Stimulated activated CD4-positive, alpha-beta T cell treated with anti-CD3 and anti-CD28 coated beads, TNF-alpha, amount 100 ng/mL, for 4 hours (primary cell): ENCODE measurements around the gene HLA-DQB2.
"Not testable (repeated sequence)": the region's sequence is repeated elsewhere in the genome, so short reads cannot be mapped to it uniquely, and the experiment has no call there.

ENCODE experiments used
- DNase-seq, 3 experiments: peaks; one replicate each; pipeline ENCODE4 v3.0.0-alpha.2; 2020; ENCODE audit warnings: low read depth in 3 of 3

HLA-DQB2 gene

DNA sequence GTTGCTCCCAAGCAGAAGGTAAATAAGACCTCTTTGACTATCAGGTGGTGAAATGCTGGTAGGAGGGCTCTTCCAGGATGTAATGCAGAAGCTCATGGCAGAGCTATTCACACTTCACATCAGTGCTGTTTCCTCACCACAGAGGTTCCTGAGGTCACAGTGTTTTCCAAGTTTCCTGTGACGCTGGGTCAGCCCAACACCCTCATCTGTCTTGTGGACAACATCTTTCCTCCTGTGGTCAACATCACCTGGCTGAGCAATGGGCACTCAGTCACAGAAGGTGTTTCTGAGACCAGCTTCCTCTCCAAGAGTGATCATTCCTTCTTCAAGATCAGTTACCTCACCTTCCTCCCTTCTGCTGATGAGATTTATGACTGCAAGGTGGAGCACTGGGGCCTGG lies 17.7 kb downstream of the HLA-DQB2 start:
- not testable (repeated sequence) for DNase-seq

DNA sequence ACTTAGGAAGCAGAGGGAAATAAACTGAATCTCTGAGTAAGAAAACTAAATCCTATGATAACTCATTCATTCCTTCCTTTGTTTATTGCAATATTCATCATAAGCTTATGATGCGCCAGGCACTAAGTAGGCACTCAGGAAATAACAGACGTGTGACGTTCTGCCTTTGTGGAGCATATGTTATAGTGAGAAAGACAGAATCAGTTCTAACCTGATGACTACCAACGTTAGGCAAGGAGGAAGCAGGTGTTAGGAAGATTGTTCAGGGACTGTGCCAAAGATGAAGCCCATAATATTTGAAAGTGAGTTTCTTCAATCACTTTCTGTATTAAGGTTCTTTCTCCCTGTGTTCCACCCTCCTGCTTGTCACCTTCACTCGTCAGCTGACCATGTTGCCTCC lies 18.6 kb downstream of the HLA-DQB2 start:
- DNase-seq: no peak

DNA sequence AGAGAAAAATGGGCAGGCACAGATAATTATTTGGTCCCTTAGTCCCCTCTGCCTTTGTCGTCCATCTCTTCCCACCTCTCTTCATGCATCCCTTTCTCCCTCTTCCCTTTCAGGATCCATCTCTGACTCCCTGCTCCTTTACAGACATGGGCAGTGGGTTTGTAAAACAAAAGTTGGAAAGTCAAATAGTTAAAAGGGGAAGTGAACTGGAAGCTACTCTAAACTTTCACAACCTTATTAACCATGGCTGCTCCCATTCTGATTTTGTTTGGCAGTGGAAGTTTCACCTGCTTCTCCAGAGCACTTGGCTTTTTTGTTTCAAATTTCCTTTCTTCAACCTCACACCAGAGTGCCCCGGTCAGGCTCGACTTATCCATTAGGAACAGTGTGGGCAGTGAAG lies 21.0 kb downstream of the HLA-DQB2 start:
- DNase-seq: no peak

DNA sequence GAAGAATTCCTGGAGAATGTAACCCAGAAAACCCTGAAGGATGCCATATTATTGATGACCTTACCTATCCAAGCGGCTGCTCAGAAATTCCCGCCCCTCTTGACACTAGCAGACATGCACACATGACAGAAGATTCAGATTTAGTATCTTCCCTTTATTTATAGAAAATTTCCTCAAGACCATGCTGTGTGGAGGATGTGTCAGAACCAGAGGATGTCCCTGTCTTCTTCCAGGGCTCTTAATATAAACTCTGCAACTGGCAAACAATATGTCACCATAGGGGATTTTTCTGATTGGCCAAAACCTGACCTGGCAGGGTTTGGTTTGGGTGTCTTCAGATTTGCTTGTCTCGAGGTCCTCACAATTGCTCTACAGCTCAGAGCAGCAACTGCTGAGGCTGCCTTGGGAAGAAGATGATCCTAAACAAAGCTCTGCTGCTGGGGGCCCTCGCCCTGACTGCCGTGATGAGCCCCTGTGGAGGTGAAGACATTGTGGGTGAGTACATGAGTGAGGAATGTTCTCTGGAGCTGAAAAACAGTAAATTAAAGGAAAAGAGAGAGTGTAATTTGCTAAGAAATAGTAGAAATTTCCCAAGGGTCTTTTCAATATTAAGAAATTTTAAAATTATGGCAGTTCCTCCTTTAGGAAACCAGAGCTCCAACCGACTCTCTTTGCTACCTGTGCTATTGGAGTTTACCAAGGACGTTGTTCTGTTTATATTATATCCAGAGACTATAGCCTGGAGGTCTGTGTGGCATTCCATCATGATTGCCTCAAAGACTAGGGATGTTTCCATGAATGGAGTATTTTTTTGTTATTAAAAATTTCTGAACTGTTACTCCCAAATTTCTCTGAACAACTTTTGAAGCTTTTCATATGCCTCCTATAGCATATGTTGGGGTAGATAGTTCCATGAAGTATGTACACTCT lies 22.0 kb downstream of the HLA-DQB2 start, which contains the start of gene HLA-DQA2:
Gene HLA-DQA2, plus strand, starts transcription at position 361 of the 930 bp plus-strand sequence. Its CDS starts 53 bp downstream, at position 414.
- no peak for DNase-seq

DNA sequence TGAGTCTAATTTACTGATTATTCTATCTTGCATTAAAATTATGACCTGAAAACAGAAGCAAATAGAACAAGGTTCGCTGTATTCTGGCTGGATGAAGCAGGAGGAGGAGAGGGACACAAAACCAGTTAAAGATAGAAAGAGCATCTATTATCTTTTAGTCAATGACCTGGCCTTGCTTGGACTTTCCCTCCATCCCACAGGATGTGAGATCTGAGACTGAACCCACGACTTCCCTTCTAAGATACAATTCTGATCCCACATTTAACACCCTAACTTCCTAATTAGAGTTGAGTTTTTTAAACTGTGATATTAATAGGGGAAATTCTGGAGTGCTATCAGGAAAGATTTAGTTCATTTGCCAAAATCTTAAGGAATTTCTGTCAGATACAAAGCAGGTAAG lies 25.2 kb downstream of the HLA-DQB2 start:
- no peak for DNase-seq

DNA sequence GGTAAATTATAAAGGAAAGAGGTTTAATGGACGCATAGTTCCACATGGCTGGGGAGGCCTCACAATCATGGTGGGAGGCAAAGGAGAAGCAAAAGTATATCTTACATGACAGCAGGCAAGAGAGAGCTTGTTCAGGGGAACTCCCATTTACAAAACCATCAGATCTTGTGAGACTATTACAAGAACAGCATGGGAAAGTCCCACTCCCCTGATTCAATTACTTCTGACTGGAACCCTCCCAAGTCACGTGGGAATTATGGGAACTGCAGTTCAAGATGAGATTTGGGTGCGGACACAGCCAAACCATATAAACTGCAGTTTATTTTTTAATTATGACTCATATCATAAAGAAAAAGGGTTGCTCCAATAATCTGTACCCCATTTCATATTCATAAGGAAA lies 44.5 kb downstream of the HLA-DQB2 start:
- no peak for DNase-seq

DNA sequence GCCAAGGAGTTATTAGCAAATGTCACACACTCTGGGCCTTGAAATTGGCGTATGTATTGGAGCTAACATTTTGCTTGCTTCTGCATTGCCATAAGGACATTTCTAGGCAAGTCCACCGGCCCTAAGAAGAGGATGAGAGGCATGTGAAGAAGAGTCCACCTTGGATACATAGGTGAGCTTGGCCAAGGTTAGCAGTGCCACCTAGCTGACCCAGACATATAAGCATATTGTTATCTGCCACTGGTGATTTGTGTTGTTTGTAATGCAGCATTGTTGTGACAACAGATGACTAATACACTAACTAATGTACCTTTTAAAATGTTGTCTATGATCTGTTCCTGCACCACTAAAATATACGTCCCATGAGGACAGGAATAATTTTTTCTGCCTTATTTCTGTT lies 46.9 kb downstream of the HLA-DQB2 start:
- DNase-seq: no peak

DNA sequence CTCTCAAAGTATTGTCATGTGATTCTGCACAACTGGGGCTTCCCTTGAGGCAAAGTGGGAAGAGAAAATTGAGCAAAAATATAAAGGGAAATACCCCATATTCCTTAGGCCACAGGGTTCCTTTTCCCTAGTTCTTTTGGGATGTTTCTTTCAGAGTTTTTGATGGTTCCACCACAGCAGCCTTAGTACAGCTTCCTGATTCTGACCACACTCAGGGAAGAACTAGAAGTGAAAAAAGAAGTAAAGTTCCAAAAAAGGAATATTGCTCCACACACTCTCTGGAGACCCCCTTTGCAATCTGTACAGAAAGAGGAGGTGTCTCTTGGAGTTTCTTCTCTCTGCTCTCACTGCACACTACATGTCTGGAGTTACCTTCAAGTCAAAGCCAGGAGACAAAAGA lies 50.1 kb downstream of the HLA-DQB2 start:
- DNase-seq: no peak

DNA sequence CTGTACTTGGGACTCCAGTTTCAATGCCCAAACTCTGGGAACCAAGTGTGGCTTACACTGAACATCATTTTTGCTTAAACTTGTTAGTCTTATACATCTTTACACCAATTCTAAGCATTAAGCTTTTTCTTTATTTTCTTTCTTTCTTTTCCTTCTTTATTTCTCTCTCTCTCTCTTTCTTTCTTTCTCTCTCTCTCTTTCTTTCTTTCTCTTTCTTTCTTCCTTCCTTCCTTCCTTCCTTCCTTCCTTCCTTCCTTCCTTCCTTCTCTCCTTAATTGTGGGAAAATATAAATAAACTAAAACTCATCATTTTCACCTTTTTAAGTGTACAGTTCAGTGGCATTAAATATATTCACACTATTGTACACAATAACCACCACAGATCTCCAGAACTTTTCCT lies 53.7 kb downstream of the HLA-DQB2 start:
- DNase-seq: no peak
